ENCODE data around the gene CELA3A.
A peak's percentile ranks its signal among the peaks of the same experiment; 100 is the strongest.
"Not testable (repeated sequence)": the region's sequence is repeated elsewhere in the genome, so short reads cannot be mapped to it uniquely, and the experiment has no call there.

Gene CELA3A

DNA sequence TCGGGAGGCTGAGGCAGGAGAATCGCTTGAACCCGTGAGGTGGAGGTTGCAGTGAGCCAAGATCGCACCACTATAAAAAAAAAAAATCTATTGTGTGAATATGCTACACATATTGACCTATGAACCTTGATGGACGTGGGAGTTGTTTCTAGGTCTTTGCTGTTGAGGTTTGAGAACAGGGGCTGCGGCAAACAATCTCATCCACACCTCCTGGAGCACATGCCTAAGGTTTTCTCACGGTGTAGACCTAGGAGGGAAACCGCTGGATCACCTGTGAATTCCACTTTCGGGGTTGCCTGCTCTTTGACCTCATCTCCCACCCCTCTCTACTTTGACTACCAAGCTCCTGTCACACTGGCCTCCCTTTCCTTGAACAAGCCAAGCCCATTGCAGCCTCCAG is 26.2 kb upstream of the CELA3A start:
- not testable (repeated sequence) for DNase-seq (ENCODE audit: extremely low read depth, insufficient read length); H3K27me3 ChIP-seq (replicated peaks; ENCODE audit: control insufficient read depth, insufficient read depth, low read length); H3K4me3 ChIP-seq (replicated peaks; ENCODE audit: low read depth, low read length); H3K36me3 ChIP-seq (ENCODE audit: control insufficient read depth, insufficient read depth, low read length)

DNA sequence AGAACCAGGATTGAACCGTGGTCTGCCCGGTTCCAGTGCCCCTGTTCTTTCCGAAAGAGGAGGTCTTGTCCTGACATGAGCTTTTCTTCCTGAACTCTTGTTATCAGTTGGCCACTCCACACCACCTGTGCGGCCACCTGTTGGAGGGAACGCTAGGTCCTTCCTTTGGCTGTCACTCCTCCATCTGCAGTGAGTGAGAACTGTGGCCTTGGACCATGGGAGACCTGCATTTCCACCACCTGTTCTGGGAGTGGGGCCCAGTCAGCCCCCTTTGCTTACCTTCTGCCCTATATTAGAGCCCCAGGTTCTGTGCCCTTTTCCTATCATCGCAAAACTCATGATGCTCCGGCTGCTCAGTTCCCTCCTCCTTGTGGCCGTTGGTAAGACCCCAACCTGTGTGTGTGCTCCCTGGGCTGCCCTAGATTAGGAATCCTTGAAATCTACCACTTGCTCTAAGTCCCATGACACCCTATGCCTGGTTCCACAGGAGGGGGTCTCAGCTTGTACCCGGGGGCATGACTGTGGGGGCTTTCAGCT is 24.7 kb upstream of the CELA3A start, which contains the start of gene CELA3B:
TSS of gene CELA3B (plus strand) at position 320 of the 537 bp plus-strand sequence. CDS start at position 338, 18 bp downstream.
- not testable (repeated sequence) for DNase-seq (ENCODE audit: extremely low read depth, insufficient read length); H3K4me3 ChIP-seq (replicated peaks; ENCODE audit: low read depth, low read length); H3K36me3 ChIP-seq (ENCODE audit: control insufficient read depth, insufficient read depth, low read length); H3K27me3 ChIP-seq (replicated peaks; ENCODE audit: control insufficient read depth, insufficient read depth, low read length)

DNA sequence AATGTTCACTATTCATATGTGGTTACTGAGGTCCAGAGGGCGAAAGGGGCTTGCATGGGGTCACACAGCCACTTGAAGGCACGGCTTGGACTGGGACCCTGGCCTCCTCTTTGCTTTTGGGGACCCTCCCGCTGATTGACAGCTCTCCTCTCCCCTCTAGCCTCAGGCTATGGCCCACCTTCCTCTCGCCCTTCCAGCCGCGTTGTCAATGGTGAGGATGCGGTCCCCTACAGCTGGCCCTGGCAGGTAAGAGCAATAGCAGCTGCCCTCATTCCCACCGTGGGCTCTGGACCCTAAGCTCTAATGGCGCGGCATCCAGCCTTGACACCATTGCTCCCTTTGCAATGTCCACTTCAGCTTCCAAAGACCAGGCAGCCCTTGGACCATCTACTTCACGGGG is 23.2 kb upstream of the CELA3A start:
- DNase-seq (ENCODE audit: extremely low read depth, insufficient read length); H3K36me3 ChIP-seq (ENCODE audit: control insufficient read depth, insufficient read depth, low read length): not testable (repeated sequence)

DNA sequence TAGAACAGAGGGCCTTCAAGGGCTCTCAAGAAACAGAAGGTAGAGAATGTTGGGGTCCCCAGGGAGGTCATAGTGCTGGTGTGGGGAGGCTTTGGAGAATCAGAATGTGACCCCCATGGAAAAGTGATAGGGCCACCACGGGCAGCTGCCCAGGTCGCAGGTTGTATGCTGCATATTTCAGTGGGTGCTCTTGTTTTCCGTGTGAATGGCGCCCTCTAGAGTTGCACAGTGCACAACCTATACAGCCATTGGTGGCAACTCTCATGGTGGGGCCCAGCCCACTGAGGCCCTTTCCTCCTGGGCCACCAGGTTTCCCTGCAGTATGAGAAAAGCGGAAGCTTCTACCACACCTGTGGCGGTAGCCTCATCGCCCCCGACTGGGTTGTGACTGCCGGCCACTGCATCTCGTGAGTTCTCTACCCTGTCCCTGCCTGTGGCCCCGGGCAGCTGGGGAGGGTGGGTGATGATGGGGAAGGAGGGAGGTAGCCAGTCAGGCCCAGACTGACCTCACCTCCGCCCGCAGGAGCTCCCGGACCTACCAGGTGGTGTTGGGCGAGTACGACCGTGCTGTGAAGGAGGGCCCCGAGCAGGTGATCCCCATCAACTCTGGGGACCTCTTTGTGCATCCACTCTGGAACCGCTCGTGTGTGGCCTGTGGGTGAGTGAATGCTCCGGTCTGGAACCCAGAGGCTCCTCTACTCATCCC is 20.8 kb upstream of the CELA3A start:
- not testable (repeated sequence) for H3K27me3 ChIP-seq (replicated peaks; ENCODE audit: control insufficient read depth, insufficient read depth, low read length); H3K4me3 ChIP-seq (replicated peaks; ENCODE audit: low read depth, low read length); H3K36me3 ChIP-seq (ENCODE audit: control insufficient read depth, insufficient read depth, low read length); DNase-seq (ENCODE audit: extremely low read depth, insufficient read length)

More for the DNA sequence above, 23.2 kb upstream of the CELA3A start:
- not testable (repeated sequence) for H3K4me3 ChIP-seq (replicated peaks; ENCODE audit: low read depth, low read length); H3K27me3 ChIP-seq (replicated peaks; ENCODE audit: control insufficient read depth, insufficient read depth, low read length)

DNA sequence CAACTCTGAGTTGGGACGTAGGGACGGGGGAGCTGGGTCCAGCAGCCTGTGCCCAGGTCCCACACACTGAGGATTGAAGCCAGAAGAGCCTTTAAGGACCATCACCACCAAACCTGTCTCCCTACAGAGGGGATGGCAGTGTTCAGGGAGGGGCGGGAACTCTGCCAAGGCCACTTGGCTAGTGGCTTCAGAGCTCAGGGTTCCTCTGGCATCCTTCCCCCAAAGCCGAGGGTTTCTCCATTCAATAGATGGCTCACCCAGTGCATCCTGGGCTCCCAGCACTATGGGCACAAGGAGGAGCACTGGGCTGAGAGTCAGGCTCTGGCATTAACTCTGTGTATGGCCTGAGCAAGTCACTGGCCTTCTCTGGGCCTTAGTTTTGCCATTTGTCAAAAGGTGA is 20.2 kb upstream of the CELA3A start:
- H3K36me3 ChIP-seq (ENCODE audit: control insufficient read depth, insufficient read depth, low read length); DNase-seq (ENCODE audit: extremely low read depth, insufficient read length); H3K27me3 ChIP-seq (replicated peaks; ENCODE audit: control insufficient read depth, insufficient read depth, low read length); H3K4me3 ChIP-seq (replicated peaks; ENCODE audit: low read depth, low read length): not testable (repeated sequence)

DNA sequence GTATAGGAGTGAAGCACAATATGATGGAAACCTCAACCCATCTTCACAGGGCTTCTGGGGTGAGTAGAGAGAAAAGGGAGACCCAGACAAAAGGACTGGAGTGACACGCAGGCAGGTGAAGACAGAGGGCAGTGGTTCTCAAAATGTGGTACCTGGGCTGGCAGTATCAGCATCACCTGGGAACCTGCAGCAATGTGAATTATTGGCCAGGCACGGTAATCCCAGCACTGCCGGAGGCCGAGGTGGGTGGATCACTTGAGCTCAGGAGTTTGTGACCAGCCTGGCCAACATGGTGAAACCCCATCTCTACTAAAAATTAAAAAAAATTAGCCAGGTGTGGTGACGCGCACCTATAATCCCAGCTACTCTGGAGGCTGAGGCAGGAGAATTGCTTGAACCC is 19.3 kb upstream of the CELA3A start:
- not testable (repeated sequence) for H3K27me3 ChIP-seq (replicated peaks; ENCODE audit: control insufficient read depth, insufficient read depth, low read length); H3K36me3 ChIP-seq (ENCODE audit: control insufficient read depth, insufficient read depth, low read length); H3K4me3 ChIP-seq (replicated peaks; ENCODE audit: low read depth, low read length); DNase-seq (ENCODE audit: extremely low read depth, insufficient read length)
- TF ChIP-seq, protein P1, sequence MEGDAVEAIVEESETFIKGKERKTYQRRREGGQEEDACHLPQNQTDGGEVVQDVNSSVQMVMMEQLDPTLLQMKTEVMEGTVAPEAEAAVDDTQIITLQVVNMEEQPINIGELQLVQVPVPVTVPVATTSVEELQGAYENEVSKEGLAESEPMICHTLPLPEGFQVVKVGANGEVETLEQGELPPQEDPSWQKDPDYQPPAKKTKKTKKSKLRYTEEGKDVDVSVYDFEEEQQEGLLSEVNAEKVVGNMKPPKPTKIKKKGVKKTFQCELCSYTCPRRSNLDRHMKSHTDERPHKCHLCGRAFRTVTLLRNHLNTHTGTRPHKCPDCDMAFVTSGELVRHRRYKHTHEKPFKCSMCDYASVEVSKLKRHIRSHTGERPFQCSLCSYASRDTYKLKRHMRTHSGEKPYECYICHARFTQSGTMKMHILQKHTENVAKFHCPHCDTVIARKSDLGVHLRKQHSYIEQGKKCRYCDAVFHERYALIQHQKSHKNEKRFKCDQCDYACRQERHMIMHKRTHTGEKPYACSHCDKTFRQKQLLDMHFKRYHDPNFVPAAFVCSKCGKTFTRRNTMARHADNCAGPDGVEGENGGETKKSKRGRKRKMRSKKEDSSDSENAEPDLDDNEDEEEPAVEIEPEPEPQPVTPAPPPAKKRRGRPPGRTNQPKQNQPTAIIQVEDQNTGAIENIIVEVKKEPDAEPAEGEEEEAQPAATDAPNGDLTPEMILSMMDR (IDR thresholded peaks at IDR 0.05; ENCODE audit: insufficient read depth, low read length, poor library complexity, severe bottlenecking), result peak; percentile 2

DNA sequence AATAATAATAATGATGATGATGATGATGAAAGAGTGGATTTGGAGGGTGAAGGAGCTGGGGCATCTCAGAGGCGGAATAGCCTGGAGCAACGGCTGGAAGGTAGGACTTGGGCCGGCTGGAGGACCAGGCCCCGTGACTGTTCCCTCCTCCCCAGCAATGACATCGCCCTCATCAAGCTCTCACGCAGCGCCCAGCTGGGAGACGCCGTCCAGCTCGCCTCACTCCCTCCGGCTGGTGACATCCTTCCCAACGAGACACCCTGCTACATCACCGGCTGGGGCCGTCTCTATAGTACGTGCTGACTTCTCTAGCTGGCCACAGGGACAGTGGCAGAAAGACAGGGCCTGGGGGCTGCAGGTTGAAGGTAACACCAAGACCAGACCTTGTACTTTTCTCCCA is 17.9 kb upstream of the CELA3A start:
- not testable (repeated sequence) for H3K4me3 ChIP-seq (replicated peaks; ENCODE audit: low read depth, low read length); H3K36me3 ChIP-seq (ENCODE audit: control insufficient read depth, insufficient read depth, low read length); H3K27me3 ChIP-seq (replicated peaks; ENCODE audit: control insufficient read depth, insufficient read depth, low read length); DNase-seq (ENCODE audit: extremely low read depth, insufficient read length)

DNA sequence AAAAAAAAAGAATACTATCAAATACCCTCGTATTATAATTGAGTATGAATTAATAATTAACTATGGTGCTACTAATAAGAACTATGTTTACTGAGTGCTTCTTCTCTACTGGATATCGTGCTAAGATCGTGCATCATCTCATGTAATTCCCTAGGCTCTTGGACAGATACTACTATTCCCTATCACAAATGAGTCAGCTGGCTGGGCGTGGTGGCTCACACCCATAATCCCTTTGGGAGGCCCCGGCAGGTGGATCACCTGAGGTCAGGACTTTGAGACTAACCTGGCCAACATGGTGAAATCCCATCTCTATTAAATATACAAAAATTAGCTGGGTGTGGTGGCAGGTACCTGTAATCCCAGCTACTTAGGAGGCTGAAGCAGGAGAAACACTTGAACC is 15.6 kb upstream of the CELA3A start:
- not testable (repeated sequence) for H3K4me3 ChIP-seq (replicated peaks; ENCODE audit: low read depth, low read length); H3K36me3 ChIP-seq (ENCODE audit: control insufficient read depth, insufficient read depth, low read length); DNase-seq (ENCODE audit: extremely low read depth, insufficient read length); H3K27me3 ChIP-seq (replicated peaks; ENCODE audit: control insufficient read depth, insufficient read depth, low read length)

DNA sequence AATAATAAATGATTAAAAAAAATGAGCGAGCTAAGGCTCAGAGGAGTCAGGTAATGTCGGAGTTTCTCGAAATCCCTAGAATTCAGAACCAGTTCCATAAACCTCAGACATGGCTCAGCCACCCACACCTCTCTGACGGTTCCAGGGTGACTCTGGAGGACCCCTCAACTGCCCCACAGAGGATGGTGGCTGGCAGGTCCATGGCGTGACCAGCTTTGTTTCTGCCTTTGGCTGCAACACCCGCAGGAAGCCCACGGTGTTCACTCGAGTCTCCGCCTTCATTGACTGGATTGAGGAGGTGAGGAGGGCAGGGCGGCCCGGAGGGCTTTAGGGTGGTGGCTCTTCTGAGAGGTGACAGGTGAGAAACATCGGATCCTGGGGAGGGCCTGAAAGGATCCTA is 15.1 kb upstream of the CELA3A start:
- not testable (repeated sequence) for H3K4me3 ChIP-seq (replicated peaks; ENCODE audit: low read depth, low read length); H3K36me3 ChIP-seq (ENCODE audit: control insufficient read depth, insufficient read depth, low read length); H3K27me3 ChIP-seq (replicated peaks; ENCODE audit: control insufficient read depth, insufficient read depth, low read length); DNase-seq (ENCODE audit: extremely low read depth, insufficient read length)

DNA sequence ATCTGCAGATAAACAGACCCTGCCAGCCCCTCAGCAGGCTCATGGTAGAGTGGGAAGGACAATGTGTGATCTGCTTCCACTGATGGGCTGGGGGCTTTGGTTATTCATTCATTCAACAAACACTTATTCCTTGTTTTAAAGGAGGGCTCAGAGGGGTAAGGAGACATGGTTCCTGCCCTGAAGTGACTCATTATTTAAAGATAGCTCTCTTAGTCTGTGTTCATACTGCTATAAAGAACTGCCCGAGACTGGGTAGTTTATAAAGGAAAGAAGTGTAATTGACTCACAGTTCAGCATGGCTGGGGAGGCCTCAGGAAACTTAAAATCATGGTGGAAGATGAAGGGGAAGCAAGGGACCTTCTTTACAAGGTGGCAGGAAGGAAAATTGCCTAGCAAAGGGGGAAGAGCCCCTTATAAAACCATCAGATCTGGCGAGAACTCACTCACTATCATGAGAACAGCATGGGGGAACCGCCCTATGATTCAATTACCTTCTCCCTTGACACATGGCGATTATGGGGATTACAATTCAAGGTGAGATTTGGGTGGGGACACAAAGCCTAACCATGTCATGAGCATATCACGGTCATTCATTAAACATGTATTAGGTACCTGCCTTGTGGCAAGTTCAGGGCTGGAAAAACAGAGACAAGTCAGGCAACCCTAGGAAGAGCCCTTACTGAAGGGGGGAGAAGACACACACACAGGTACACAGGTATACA is 11.6 kb upstream of the CELA3A start:
- H3K27me3 ChIP-seq (replicated peaks; ENCODE audit: control insufficient read depth, insufficient read depth, low read length); H3K36me3 ChIP-seq (ENCODE audit: control insufficient read depth, insufficient read depth, low read length); DNase-seq (ENCODE audit: extremely low read depth, insufficient read length); H3K4me3 ChIP-seq (replicated peaks; ENCODE audit: low read depth, low read length): not testable (repeated sequence)

DNA sequence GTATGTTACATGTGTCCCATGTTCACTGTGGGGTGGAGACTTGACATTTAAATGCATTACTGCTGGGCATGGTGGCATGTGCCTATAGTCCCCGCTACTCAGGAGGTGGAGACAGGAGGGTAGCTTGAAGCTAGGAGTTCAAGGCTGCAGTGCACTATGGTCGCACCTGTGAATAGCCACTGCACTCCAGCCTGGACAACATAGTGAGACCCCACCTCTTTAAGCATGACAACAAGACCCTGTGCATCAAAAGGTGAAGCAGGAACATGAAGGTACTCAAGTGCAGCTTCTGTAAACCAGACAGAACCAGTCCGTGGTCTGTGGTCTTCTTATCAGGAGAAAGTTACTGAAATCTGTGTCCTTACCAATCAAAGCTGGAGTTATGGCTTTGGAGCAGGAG is 9.3 kb upstream of the CELA3A start:
- not testable (repeated sequence) for H3K4me3 ChIP-seq (replicated peaks; ENCODE audit: low read depth, low read length); H3K27me3 ChIP-seq (replicated peaks; ENCODE audit: control insufficient read depth, insufficient read depth, low read length); H3K36me3 ChIP-seq (ENCODE audit: control insufficient read depth, insufficient read depth, low read length); DNase-seq (ENCODE audit: extremely low read depth, insufficient read length)

DNA sequence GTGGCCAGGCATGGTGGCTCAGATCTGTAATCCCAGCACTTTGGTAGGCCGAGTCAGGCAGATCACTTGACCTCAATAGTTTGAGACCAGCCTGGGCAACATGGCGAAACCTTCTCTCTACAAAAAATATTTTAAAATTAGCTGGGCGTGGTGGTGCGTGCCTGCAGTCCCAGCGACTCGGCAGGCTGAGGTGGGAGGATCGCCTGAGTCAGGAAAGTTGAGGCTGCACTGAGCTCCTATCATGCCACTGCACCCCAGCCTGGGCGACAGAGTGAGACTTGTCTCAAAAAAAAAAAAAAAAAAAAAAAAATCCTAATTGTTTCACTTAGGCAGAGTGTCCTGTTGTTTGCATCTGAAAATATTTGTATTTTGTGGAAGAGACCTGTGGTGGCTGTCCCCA is 6.7 kb upstream of the CELA3A start:
- H3K4me3 ChIP-seq (replicated peaks; ENCODE audit: low read depth, low read length); H3K36me3 ChIP-seq (ENCODE audit: control insufficient read depth, insufficient read depth, low read length); DNase-seq (ENCODE audit: extremely low read depth, insufficient read length); H3K27me3 ChIP-seq (replicated peaks; ENCODE audit: control insufficient read depth, insufficient read depth, low read length): not testable (repeated sequence)

DNA sequence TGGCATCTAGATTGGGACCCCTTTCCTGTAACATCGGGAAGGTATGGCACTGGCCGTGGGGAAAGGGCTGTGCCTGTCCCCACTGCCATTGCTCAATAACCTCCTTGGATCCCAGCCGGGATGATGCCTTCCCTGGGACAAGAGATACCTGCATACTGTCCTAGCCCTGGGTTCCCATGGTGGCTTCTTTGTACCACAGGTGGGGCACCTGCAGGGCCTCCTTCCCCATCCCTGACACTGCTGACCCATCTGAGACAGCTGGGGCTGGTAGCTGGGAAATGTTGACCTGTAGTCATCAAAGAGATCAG is 4.8 kb upstream of the CELA3A start:
- not testable (repeated sequence) for H3K36me3 ChIP-seq (ENCODE audit: control insufficient read depth, insufficient read depth, low read length); H3K4me3 ChIP-seq (replicated peaks; ENCODE audit: low read depth, low read length); DNase-seq (ENCODE audit: extremely low read depth, insufficient read length); H3K27me3 ChIP-seq (replicated peaks; ENCODE audit: control insufficient read depth, insufficient read depth, low read length)

Data from GM06990 (cell line).